H1 (cell line): ENCODE results near the gene BNIP5. TPM values are rescaled to one million over a fixed set of nuclear protein-coding genes. Genes with fewer than 3 reads are reported as not detected.

Source experiments
- CHD7 ChIP-seq: fragments of 300-600 bp; sonication (generic); IDR thresholded peaks from 2 replicates; pipeline ENCODE4 v1.7.1; 2012; ENCODE audit warnings: low read length, moderate library complexity, mild to moderate bottlenecking, inconsistent platforms; ENCODE audit not compliant: insufficient replicate concordance
- KDM1A ChIP-seq: fragments of 200-600, 300-600 bp; sonication (generic); IDR thresholded peaks from 2 replicates; pipeline ENCODE4 v1.7.1; 2016; ENCODE audit warnings: mild to moderate bottlenecking, low read length, borderline replicate concordance
- POLR2A ChIP-seq, 2 experiments: IDR thresholded peaks; 1 replicate in 1 of 2; 2 replicates in 1 of 2; pipeline ENCODE4 v1.6.1; 2011; ENCODE audit warnings: low read depth in 2 of 2, low read length in 2 of 2, mild to moderate bottlenecking in 2 of 2; ENCODE audit errors: control extremely low read depth in 1 of 2
- RBBP5 ChIP-seq: IDR thresholded peaks from 2 replicates; pipeline ENCODE4 v1.7.1; 2012; ENCODE audit warnings: low read depth, mild to moderate bottlenecking, inconsistent platforms, low read length, moderate library complexity, borderline replicate concordance
- polyA plus RNA-seq, 7 experiments: library from polyadenylated mRNA; depleted of rRNA in 3 of 7; stranded (reverse) in 5 of 7; unstranded in 2 of 7; fragments of >200 nt in 5 of 7; fragments of 200-250 nt in 2 of 7; gene quantifications; 1 replicate in 5 of 7; 2 replicates in 1 of 7; 4 replicates in 1 of 7; pipeline versions ENCODE4 v1.2.1 to v1.2.3, GENCODE V29; 2011 to 2013; ENCODE audit warnings: missing spikeins in 2 of 7, mixed read lengths in 2 of 7
- total RNA-seq: library from RNA; stranded (reverse); fragmentation: NEBNext Ultra II Directional; extraction: Animal tissue kit (Norgen Biotek cat#: 25700); gene quantifications from 2 replicates; pipeline ENCODE4 v1.2.1, GENCODE V29; 2021
- TF ChIP-seq, protein P1 (sequence below), 3 experiments: IDR thresholded peaks; 1 replicate in 2 of 3; 2 replicates in 1 of 3; pipeline versions ENCODE4 v1.5.1 to v1.6.1; 2011; ENCODE audit warnings: low read length in 3 of 3, mild to moderate bottlenecking in 3 of 3, inconsistent platforms in 2 of 3, low read depth in 1 of 3, moderate library complexity in 1 of 3; ENCODE audit not compliant: insufficient read depth in 1 of 3; ENCODE audit errors: control extremely low read depth in 1 of 3

The BNIP5 gene
- total and polyA plus RNA-seq, 2 of the 8 experiments (the other 6 are each of a cell fraction or from before 2014, with no cell fraction given) = not detected

- TF ChIP-seq, protein P1, sequence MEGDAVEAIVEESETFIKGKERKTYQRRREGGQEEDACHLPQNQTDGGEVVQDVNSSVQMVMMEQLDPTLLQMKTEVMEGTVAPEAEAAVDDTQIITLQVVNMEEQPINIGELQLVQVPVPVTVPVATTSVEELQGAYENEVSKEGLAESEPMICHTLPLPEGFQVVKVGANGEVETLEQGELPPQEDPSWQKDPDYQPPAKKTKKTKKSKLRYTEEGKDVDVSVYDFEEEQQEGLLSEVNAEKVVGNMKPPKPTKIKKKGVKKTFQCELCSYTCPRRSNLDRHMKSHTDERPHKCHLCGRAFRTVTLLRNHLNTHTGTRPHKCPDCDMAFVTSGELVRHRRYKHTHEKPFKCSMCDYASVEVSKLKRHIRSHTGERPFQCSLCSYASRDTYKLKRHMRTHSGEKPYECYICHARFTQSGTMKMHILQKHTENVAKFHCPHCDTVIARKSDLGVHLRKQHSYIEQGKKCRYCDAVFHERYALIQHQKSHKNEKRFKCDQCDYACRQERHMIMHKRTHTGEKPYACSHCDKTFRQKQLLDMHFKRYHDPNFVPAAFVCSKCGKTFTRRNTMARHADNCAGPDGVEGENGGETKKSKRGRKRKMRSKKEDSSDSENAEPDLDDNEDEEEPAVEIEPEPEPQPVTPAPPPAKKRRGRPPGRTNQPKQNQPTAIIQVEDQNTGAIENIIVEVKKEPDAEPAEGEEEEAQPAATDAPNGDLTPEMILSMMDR (IDR thresholded peaks at IDR 0.05; ENCODE audit: control extremely low read depth in 1 of 3, insufficient read depth in 1 of 3, low read depth in 1 of 3, low read length in 3 of 3) = no peak
- TF ChIP-seq RBBP5 = no peak
- no peak for TF ChIP-seq KDM1A
- no peak for TF ChIP-seq POLR2A (IDR thresholded peaks at IDR 0.05; ENCODE audit: control extremely low read depth in 1 of 2, low read depth in 2 of 2, low read length in 2 of 2)
- TF ChIP-seq CHD7 = no peak
- TF ChIP-seq, all 59 proteins: peak for 0
These were observed 39.2 kb downstream of the BNIP5 start (continued) for GRCh38 chr6:36297511-36297910.
